Hematopoietic multipotent progenitor cell treated with erythropoietin and hydrocortisone succinate and interleukin-3 and kit ligand, for 4 days (in vitro differentiated cells): ENCODE measurements around the gene SLC35G2.
A peak's percentile ranks its signal among the peaks of the same experiment; 100 is the strongest.
"Not testable (repeated sequence)": the region's sequence is repeated elsewhere in the genome, so short reads cannot be mapped to it uniquely, and the experiment has no call there.

ENCODE experiments used
- DNase-seq: peaks from one replicate; pipeline ENCODE4 v3.0.0-alpha.2; 2015

The SLC35G2 gene

DNA sequence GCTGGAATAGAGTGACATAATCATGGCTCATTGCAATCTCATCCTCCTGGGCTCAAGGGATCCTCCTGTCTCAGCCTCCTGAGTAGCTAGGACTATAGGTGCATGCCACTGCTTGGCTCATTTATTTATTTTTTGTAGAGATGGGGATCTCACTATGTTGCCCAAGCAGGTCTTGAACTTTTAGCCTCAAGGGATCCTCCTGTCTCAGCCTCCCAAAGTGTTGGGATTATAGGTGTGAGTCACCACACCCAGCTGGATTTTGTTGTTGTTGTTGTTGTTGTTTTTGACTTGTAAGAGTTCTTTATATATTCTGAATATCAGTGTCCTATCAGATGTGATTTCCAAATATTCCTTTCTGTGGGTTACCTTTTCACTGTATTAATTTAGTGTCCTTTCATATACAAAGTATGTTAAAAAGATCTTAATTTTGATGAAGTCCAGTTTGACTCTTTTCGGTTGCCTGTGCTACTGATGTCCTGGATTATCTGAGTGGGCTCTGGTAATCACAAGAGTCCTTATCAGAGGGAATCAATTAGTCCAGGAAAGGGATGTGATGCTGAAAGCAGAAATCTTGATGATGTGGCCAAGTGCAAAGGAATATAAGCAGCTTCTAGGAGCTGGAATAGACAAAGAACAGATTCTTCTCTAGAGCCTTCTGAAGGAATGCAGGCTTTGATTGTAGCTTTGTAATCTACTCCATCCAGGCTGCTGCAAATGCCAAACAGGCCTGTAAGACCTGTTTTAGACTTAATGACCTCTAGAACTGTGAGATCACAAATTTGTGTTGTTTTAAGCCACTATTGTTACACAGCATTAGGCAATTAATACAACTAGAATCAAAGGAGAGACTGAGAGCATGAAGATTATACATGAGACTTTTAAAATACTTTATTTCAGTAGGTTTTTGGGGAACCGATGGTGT, 73.3 kb downstream of the SLC35G2 start:
- no peak for DNase-seq

DNA sequence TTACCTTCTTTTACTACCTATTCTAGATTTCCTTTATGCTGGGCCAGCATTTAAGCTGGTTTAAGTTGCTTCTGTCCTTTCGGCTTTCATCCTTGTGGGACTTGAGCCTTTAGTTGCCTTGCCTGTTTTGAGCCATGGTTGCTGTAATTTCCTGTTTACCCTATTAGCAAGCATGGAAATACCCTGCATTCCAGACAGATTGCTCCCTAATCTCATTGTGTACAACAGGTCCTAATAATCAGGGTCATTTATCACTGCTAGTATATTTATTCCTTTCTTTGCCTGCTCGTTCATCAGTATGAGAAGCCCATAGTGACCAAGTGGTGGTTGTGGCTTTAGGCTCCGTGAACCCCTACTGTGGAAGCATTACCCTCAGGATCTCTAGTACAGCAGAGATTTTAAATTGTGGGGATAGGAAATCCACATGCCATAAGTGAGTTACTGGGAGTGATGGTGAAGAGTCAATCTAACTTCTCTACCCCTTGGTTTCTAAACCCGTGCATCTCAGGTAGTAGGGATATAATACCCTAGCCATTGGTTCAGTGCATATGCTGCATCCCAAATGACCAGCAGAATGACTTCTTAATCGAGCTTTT, 75.0 kb downstream of the SLC35G2 start:
- no peak for DNase-seq

DNA sequence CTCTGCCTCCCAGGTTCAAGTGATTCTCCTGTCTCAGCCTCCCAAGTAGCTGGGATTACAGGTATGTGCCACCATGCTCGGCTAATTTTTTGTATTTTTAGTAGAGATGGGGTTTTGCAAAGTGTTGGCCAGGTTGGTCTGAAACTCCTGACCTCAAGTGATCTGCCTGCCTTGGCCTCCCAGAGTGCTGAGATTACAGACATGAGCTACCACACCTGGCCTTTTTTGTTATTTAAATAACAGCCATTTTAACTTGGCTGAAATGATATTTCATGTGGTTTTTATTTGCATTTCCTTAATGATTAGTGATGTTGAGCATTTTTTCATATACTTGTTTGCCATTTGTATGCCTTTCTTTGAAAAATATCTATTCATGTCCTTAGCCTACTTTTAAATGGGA, 78.2 kb downstream of the SLC35G2 start:
- DNase-seq, result not testable (repeated sequence)

DNA sequence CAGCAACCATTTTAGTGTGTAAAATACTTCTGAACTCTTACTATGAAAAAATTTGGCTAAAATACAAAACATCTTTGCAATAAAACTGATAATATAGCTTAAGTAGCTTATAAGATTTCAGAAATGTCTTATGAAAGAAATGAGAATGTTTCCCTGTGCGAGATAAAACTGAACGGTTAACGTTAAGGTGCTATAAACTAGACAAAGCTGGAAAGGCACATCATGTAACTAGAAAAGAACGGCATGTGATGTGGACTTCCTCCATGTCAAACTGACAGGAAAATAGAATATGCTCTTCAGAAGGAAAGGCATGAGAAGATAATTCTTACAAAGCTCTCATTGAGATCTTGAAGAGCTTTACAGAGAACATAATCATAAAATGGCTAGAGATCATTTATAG, 79.6 kb downstream of the SLC35G2 start:
- DNase-seq, result peak; percentile 23

- peak; percentile 23 for DNase-seq
Observed at GRCh38 chr3:136898954-136899353, 80.0 kb downstream of the SLC35G2 start.

GRCh38 chr3:136899622-136900158, 80.8 kb downstream of the SLC35G2 start:
- DNase-seq, result peak; percentile 91

GRCh38 chr3:136900694-136901093, 81.8 kb downstream of the SLC35G2 start:
- DNase-seq, result peak; percentile 73

- no peak for DNase-seq
Observed at GRCh38 chr3:136901391-136901790, 82.5 kb downstream of the SLC35G2 start.

GRCh38 chr3:136902530-136902929, 83.6 kb downstream of the SLC35G2 start:
- peak; percentile 76 for DNase-seq

GRCh38 chr3:136903899-136904298, 85.0 kb downstream of the SLC35G2 start:
- no peak for DNase-seq

DNA sequence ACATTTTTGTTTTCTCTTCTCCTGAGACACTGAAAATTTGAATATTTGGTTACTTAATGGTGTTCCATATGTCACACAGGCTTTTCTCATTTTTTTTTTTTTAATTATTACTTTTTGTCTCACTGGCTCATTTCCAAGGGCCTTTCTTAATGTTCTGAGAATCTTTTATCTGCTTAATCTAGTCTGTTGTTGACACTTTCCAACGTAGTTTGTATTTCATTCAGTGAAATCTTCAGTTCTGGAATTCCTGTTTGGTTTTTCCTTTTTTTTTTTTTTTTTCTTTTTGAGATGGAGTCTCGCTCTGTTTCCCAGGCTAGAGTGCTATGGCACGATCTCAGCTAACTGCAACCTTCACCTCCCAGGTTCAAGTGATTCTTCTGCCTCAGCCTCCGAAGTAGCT, 85.8 kb downstream of the SLC35G2 start:
- DNase-seq, result no peak
